GM15510 (cell line): ENCODE data around the gene SHISA6.

Experiments used
- POLR2A ChIP-seq: IDR thresholded peaks from 3 replicates; pipeline ENCODE4 v1.6.1; 2011; ENCODE audit warnings: borderline replicate concordance; ENCODE audit not compliant: insufficient read length; ENCODE audit errors: extremely low read depth

SHISA6 gene

DNA sequence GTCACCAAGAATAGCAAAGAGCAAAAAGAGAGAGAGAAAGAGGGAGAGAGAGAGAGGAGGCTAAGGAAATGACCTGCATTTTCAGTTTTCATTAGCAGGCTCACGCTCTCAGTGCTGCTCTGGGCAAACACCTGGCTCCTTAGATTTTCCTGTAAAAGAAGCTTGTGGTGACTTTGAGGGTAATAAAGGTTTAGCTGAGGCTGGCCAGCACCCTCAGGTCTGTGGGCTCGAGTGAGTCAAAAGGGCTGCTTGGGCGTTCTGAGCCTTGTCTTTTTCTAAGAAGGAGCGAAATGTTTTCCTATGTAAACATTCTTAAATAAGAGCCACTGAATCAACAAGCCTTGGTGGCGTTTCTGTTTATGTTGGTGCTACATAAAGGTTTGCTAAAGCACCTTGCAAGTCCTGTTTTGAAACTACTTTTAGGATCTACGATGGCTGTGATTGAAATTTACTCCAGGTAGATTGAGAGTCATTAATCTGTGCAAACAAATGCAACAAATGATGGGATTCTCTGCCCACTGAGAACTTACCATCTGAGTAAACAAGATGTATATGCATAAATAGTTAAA, 38.8 kb downstream of the SHISA6 start:
- no peak for TF ChIP-seq POLR2A

DNA sequence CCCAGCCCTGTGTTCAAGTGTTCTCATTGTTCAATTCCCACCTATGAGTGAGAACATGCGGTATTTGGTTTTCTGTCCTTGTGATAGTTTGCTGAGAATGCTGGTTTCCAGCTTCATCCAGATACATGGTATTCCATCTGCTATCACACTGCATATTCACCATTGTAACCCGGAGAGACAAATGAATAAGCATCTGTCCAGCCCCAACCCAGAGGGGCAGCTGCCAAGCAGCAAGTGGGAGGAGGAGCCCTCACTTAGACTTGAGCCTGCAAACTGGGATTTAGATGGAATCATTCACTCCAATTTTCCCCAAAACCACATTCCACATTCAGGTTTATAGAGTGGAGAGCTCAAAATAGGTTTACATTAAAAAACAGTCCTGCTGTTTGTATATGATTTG, 41.6 kb downstream of the SHISA6 start:
- no peak for TF ChIP-seq POLR2A

DNA sequence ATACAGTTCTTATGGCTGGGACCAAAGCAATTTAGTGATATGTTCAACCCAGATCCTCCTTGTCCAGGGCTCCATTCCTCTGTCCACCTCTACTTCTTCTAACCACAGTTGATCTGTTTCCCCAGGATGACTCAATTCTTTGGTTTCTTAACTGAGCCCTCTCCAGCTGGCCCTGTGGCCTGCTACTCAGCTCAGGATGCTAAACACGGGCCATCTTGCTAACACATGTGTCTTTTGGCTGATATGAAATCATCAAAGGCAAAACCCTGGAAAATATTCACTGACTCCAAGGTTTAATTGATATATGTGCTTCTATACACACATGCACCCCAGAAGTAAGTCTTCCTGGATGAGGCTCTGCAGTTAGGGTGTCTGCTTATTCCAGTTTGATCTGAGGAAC, 43.8 kb downstream of the SHISA6 start:
- no peak for TF ChIP-seq POLR2A

DNA sequence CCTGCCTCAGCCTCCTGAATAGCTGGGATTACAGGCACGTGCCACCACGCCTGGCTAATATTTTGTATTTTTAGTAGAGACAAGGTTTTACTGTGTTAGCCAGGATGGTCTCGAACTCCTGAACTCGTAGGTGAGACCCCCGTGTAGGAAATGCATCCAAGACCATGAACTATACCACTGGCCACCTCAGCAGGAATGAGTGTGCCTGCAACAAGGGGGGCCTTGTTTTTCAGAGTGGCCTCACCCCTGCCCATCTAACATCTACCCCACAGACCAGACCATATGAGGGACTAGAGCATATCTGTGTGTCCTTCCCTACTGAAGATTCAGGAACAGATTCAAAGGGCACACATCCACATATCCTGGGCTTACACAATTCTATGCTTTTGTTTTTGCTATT, 44.9 kb downstream of the SHISA6 start:
- TF ChIP-seq POLR2A, result no peak

DNA sequence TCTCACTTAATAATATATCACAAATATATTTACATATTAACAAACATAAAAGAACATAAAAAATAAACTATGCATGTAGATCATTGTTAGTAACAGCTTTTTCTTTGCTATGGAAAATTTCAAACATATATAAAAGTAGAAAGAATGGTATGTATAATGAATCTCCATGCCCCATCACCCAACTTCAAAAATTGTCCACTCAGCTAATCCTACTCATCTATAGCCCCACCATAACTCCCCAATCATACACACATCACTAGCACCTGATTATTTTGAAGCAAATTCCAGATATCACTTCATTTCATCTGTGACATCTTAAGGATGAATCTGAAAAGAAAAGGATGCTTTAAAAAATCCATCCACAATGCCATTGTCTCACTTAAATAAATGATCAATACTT, 46.8 kb downstream of the SHISA6 start:
- TF ChIP-seq POLR2A, result no peak

DNA sequence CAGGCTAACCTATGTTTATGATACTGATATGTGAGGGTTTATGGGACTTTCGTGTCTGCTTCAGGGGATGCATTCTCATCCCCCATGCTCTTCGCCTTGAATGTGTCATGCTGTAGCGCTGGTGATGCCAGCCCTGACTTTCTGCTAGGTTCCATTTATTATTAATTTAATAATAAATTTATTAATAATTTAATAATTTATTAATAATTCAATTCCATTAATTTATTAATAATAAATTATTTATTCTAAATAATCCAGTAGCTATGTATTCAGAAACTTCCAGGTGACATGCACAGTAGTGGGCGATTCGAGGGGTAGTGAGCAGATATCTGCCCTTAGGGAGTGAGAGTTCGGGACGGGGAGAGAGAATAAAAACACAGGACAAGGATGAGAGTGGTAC, 49.8 kb downstream of the SHISA6 start:
- TF ChIP-seq POLR2A, result no peak

DNA sequence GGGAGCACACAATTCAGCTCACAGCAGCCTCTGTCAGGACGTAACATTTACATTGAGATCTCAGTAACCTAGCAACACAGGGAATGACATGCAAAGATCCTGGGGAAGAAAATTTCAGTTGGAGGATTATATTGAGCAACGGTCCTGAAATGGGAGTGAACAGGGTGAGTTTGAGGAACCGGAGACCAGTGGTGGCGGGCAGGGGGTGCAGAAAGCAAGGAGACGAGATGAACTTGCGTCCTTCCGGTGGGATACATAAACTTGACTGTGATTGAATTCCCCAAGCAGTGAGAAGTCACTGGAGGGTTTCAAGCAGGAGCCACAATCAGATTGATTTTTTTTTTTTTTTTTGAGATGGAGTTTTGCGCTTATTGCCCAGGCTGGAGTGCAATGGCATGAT, 51.5 kb downstream of the SHISA6 start:
- no peak for TF ChIP-seq POLR2A

DNA sequence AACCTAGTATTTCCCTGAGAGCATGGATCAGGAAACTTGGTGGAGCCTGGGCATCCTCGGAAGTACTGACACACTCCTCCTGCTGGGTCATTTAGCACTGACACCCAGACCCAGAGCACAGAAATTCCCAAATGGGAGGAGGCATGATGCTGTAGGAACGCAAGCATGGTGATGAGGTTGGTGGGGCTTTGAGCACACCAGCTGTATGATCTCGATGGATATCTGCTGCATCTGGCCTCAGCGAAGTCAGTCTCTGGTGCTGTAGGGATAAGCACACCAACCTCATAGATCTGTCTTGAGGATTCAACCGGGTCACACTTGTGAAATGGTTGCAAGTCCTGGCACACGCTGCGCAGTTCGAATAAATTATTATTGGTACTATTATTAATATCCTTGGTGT, 52.5 kb downstream of the SHISA6 start:
- TF ChIP-seq POLR2A, result no peak

DNA sequence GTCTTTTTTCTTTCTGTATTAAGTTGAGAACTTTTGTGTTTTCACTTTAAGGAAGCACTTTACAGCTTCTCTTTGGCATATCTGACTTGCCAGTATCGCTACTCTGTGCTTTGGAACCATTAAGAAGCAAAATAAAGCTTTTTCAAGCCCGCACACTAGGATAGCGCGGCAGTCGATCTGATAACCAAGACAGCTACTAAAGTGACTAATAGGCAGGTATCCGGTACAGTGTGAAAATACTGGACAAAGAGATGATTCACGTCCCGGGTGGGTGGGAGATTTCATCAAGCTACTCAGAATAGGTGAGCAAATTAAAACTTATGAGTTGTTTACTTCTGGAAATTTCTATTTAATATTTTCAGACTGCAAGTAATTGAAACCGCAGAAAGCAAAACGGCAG, 53.8 kb downstream of the SHISA6 start:
- no peak for TF ChIP-seq POLR2A

DNA sequence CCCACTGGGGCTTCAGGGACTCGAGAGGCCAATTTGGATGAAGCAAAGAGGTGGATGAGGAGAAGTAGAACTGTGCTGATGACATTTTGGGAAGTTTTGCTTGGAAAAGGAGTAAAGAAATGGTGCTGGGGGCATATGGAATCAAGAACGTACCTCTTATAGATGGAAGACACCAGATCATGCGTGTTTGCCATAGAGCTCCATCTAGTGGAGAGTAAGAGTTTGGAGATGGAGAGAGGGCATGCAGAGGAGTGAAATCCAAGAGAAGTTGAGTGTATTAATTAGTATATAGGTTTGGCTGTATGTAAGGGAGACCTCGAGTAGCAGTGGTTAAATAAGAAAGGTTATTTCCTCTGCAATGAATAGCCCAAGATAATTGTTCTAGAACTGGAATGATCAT, 56.0 kb downstream of the SHISA6 start:
- no peak for TF ChIP-seq POLR2A

DNA sequence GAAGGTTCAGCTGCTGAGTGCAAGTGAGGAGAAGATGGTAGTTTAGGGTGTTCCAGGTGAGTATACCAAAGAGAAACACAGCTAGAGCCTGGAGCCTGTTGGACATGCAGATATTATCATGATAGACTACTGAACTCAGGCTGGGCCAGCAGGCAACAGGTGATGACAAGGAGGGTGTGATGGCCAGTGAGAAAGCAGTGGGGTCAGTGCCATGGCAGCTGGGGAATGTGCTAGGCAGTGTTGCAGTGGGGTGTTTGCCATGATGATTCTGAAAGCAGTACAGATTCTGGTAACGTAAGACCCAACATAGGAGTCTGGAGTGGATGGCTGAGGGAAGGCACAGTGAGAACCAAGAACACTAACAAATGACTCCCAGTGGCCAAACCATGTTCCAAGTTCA, 57.4 kb downstream of the SHISA6 start:
- no peak for TF ChIP-seq POLR2A

DNA sequence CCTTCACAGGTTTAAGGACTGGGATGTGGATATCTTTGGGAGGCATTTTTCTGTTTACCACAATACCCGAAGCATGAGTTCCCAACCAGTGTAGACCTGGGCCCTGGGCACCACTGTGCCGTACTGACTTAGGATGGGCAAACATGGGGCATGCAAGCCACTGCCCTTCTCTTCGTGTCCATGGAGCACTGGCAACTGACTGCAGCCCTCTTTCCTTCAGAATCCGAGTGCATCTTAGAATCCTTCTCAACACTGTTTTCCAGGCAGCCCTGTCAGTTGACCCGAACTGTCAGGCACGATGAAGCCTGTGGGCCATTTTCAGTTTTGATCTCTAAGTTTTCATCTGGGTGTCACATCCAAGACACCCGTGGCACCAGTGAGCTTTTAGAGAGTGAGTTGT, 59.2 kb downstream of the SHISA6 start:
- no peak for TF ChIP-seq POLR2A

DNA sequence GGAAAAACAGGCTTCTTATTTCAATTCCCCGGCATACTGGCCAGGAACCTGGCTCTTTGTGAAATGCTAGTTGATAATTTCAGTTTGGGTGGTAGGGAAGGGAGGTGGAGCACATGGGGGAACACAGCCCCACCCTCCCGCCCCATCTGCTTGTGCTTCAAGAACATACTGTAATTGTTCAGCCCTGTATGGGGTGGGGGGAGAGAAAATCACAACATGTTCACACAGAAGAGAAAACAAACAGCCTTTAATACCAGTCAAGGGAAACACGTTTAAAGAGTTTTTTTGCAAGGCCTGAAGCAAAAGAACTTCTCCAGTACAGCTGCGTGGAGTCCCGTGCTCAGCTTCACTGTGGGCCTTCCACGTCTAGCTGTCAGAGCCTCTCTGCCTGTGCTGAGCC, 59.7 kb downstream of the SHISA6 start:
- TF ChIP-seq POLR2A, result no peak

DNA sequence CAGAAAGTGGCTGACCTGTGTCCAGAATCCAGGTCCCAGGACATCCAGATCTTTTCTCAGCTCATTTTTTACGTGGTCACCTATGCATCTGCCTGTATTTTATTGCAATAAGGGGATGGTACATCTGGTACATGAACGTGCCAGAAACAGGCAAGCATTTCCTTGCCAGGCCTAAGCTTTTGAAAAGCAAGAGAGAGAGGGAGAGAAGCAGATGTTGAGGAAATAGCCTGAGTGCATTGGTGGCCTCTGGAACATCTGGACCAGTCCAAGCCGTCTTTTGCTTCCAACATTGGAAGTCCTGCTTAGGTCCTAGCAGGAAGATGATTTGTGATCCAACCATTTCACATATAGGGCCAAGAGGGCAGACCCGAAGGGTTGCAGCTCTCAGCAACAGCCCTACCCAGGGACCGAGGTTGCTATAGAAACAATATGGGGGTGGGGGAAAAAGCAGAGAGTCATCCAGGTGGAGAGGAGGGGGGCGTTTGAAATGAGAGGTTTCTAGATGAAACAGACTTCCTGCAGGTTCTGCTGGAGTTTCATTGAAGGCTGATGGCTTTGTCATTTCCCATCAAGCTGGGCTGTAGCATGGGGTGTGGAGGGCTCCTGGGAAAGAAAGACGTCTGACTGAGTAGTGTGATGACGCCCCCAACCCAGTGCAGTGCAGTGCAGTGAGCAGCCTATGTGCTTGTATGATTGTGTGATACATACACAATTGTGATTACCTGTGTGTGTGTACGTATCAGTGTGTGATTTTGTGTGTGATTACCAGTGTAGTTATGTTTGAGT, 61.6 kb downstream of the SHISA6 start:
- TF ChIP-seq POLR2A, result no peak

DNA sequence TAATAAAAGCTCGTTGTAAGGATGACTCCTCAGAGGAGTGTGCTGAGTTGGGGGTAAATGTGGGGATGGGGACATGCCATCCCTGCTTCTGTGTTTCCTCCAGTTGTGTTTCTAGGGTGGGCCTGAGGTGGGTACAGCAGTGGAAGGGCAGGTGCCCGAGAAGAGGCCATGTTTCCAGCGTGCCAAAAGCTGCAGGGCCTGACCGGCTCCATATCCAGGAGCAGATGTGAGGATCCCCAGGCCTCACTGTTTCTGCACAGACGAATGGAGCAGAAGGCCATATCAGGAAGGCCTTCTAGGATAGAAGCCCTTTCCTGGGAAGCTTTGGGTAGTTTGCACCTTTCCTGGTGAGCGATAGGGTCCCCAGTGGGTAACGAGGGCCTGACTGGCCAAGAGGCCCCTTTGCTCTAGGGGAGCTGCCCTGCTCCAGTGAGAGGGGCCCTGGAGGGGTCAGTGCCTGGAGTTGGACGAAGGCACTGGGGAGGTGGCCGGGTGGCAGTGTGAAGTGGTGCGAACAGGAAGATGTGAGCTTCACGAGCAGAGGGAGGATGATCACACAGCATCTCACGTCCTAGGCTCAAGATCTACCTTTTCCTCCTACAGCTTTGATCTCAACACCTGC, 62.9 kb downstream of the SHISA6 start:
- TF ChIP-seq POLR2A, result no peak

DNA sequence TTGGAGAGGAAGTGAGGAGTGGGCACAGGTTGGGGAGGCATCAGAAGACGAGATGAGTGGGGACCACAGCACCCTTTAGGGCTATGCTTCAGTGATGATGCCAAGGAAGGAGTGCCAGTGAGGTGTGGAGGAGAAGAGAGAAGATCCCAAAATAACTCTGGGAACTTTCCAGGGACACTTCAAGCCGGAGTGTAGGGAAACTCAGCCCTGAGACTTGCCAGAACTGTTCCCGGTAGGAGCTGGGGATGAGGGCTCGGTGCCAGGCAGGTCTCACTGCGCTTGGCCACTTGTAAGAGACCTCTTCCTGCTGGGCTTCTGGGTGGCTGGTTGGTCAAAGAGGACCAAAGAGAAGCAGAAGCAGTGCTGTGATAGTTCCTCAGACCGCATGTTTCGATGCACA, 63.6 kb downstream of the SHISA6 start:
- TF ChIP-seq POLR2A, result no peak
